Spinal cord (tissue), 10 donors: ENCODE data around the gene LGALS7. TPM values are rescaled to one million over a fixed set of nuclear protein-coding genes. Genes with fewer than 3 reads are reported as not detected.

Source experiments
- DNase-seq, 6 donors: peaks; one replicate each; pipeline versions ENCODE4 v3.0.0 to v3.0.0-alpha.2; 2013 to 2015; ENCODE audit warnings: low spot score in 6 of 6, low read depth in 4 of 6
- H3K27ac ChIP-seq: one replicate; pipeline ENCODE4 v1.5.1; 2013; ENCODE audit warnings: low read depth, low read length, control low read depth
- H3K27me3 ChIP-seq: one replicate; pipeline ENCODE4 v1.6.1; 2013; ENCODE audit warnings: low read length; ENCODE audit not compliant: control insufficient read depth, insufficient read depth
- H3K36me3 ChIP-seq: one replicate; pipeline ENCODE4 v1.6.1; 2013; ENCODE audit warnings: low read length; ENCODE audit not compliant: control insufficient read depth, insufficient read depth
- H3K4me1 ChIP-seq: one replicate; pipeline ENCODE4 v1.6.1; 2013; ENCODE audit warnings: low read length; ENCODE audit not compliant: control insufficient read depth, insufficient read depth
- H3K4me3 ChIP-seq: one replicate; pipeline ENCODE4 v1.5.1; 2013; ENCODE audit warnings: low read depth, low read length, control low read depth
- H3K9me3 ChIP-seq: one replicate; pipeline ENCODE4 v1.6.1; 2013; ENCODE audit warnings: low read length; ENCODE audit not compliant: control insufficient read depth, insufficient read depth
- WGBS: methylation state at CpG from one replicate; pipeline ENCODE4 v1.1.5; 2013; ENCODE audit warnings: missing lambda C conversion rate; ENCODE audit not compliant: insufficient coverage; 5-methylcytosine and 5-hydroxymethylcytosine counted together
- polyA plus RNA-seq, 2 donors: library from polyadenylated mRNA; unstranded; fragments of 120-200 nt; gene quantifications; one replicate each; pipeline ENCODE4 v1.2.1, GENCODE V29; 2013; ENCODE audit not compliant: insufficient read length in 2 of 2
- total RNA-seq, 2 donors: library from RNA; depleted of rRNA in 1 of 2; stranded (reverse); fragments of 120-200 nt in 1 of 2; fragments of >200 nt in 1 of 2; gene quantifications; one replicate each; pipeline versions ENCODE4 v1.2.3 to v1.2.4, GENCODE V29; 2013 to 2014
- donor health status: healthy.

The LGALS7 gene
- total and polyA plus RNA-seq, 4 donors: 0.72 to 1.4 TPM; not detected in 2

DNA sequence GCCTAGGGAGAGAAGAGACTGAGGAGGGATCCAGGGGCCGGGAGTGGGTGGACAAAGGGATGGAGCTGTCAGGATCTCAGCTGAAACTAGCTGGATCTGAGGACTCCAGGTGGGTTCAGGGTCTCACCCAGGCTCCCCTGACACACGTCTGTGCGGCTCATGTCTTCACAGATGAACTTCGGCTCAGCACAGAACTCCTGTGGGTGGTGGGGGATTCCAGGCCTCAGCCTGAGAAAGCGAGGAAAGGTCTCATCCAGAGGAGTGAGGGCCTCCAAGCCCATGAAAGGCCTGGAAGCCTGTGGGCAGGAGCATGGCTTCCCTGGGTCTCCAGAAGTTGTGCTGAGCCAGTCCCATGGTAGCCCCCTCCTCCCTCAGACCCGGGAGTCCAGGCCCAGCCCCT is 30.4 kb downstream of the LGALS7 start:
- no peak for DNase-seq

DNA sequence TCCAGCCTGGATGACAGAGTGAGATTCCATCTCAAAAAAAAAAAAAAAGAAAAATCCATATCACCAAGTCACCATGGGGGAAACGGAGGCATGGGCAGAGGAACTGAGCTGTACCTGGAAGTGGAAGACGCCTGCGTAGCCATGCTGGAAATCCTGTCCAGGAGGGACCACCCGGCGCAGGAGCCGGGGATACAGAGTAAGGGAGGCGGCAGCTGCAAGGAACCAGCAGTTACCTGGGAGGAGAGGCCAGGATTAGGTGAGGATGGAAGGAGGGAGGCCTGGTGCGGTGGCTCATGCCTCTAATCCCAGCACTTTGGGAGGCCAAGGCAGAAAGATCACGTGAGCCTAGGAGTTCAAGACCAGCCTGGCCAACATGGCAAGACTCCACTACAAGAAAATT is 31.0 kb downstream of the LGALS7 start:
- DNase-seq: no peak
- Histone ChIP-seq H3K4me1 (no peaks in the 10 kb centered on the region), H3K36me3 (no peaks in the 10 kb centered on the region), H3K9me3 (no peaks in the 10 kb centered on the region), H3K27ac (no peak overlapping the region), H3K27me3 (peaks cover 5% of the 10 kb centered on the region), H3K4me3 (no peak overlapping the region)
- WGBS: 95% methylated on average over 9 of the region's 9 CpGs

More for the DNA sequence above, 30.4 kb downstream of the LGALS7 start:
- no peaks in the 10 kb centered on the region for H3K27me3 ChIP-seq
- H3K4me3 ChIP-seq: no peak overlapping the region
- 74% methylated on average over 6 of the region's 6 CpGs for WGBS
- H3K4me1 ChIP-seq: no peaks in the 10 kb centered on the region
- no peak overlapping the region for H3K27ac ChIP-seq
- no peaks in the 10 kb centered on the region for H3K9me3 ChIP-seq
- no peaks in the 10 kb centered on the region for H3K36me3 ChIP-seq

DNA sequence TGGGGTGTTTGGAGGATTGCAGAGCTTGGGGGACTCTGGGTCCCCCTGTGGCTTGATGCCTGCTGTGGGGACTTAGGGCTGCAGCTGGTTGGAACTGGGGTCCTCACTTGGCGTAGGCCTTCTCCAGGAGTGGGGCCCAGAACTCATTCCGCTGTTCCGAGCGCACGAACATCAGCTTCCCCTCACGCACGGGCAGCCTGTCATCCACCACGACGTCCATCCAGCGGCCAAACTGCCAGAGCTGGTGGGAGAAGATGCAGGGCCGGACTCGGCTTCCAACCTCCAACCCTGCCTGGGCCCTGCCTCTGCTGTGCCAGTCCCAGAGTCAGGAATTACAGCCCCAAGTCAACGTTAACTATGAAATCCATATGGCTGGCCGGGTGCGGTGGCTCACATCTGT is 31.6 kb downstream of the LGALS7 start:
- DNase-seq: no peak
- WGBS: 96% methylated on average over 15 of the region's 15 CpGs
- H3K36me3 ChIP-seq: no peaks in the 10 kb centered on the region
- peaks cover 7% of the 10 kb centered on the region for H3K27me3 ChIP-seq
- H3K4me3 ChIP-seq: no peak overlapping the region
- H3K4me1 ChIP-seq: peaks cover under 1% of the 10 kb centered on the region
- no peaks in the 10 kb centered on the region for H3K9me3 ChIP-seq
- no peak overlapping the region for H3K27ac ChIP-seq

DNA sequence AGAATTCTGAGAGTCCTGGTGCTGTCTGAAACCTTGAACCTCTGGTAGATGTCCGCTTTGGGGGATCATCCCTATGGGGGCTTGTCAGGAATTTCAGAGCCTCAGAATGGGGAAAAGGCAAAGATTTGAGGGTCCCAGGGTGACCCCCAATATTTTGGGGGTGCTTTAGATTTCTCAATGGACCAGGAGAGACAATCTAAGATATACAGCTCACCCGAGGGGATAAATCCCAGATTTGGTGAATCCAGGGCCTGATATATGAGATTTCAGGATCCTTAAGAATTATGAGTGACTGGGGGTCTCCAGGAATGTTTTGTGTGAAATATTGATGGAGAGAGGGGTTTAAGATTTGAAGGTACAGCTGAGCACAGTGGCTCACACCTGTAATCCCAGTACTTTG is 32.4 kb downstream of the LGALS7 start:
- Histone ChIP-seq H3K36me3 (no peaks in the 10 kb centered on the region), H3K9me3 (no peaks in the 10 kb centered on the region), H3K27ac (no peak overlapping the region), H3K27me3 (peaks cover 12% of the 10 kb centered on the region), H3K4me1 (peaks cover 7% of the 10 kb centered on the region), H3K4me3 (no peak overlapping the region)
- DNase-seq: no peak
- WGBS: 100% methylated on average over 2 of the region's 2 CpGs

DNA sequence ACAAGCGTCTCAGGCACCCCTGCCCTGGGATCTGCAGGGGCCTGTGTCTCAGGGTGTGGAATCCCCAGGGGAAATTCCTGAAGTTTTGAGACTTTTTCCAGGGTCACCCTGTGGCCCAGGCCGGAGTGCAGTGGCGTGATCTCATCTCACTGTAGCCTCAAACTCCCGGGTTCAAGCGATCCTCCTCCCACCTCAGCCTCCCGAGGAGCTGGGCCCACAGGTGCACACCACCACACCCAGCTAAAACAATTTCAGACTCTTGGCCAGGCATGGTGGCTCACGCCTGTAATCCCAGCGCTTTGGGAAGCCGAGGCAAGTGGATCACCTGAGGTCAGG is 33.1 kb downstream of the LGALS7 start:
- 91% methylated on average over 6 of the region's 9 CpGs for WGBS
- Histone ChIP-seq H3K4me3 (no peak overlapping the region), H3K27ac (no peak overlapping the region), H3K36me3 (no peaks in the 10 kb centered on the region), H3K4me1 (peaks cover 9% of the 10 kb centered on the region), H3K9me3 (no peaks in the 10 kb centered on the region), H3K27me3 (peaks cover 13% of the 10 kb centered on the region)
- DNase-seq: no peak

DNA sequence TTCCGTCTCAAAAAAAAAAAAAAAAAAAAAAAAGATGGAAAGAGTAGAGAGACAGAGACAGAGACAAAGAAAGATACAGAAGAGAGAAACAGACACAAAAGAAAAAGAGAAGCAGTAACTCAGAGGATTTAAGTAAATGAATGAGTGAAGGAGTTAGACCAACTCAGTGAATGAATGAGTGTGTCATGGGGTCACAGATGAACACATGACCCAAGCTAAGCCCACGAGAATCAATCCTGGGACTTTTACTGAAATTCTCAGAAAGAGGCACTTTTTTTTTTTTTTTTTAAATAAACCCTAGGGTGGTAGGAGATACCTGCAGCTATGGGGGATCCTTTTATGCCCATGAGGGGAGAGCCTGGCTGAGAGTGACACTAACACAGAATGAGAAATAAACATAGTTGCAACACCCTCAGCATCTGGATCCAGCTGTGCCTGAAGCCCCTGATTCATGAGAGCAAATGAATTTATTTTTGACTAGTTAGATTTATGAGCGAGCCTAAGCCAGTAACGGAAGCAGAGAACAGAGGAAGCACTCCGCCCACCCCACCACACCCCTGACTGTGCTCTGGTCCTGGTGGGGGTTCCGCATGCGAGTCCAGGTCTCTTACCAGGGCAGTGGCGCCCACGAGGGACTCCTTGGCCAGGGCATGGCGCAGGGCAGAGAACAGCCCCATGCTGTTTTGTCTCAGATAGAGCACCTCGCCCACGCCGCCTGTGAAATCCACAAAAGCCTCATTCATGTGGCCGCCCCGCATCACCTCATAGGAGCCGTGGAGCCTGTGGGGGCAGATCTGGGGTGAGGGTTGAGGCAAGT is 33.7 kb downstream of the LGALS7 start:
- Histone ChIP-seq H3K27ac (no peak overlapping the region), H3K36me3 (no peaks in the 10 kb centered on the region)

DNA sequence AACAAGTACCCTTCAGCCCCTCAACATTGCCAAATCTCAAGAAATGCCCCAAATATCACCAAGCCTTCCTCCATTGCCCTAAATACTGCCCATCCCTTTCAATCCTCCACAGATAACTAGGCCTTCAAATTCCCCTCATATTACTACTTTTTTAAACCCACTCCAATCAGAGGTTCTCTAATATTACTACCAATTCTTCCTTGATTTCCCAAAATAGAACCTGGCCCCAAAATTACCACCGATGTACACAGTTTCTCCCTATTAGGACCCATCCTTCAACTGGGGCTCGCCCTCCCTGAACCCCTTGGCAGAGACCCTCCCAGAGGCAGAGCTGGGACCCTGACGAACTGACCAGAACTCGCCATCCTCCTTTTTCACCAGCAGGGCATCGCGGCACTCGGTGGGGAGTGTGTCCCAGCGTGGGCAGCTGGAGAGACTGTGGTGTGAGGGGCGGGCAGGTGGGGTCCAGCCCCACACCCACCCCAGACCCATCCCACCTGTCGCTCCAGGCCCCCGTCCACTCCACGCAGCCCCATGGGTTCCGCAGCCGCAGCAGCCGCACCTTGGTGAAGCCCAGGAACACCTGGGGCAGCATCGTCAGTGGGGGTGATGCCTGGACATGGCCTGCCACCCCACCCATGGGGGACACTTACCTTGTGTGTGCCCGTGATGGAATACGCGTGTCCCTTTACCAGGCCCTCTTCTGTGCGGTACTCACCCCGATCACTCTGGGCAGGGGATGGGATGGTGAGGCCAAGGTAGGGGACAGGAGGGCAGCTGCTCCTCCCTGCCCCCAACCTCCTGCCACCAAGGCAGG is 35.2 kb downstream of the LGALS7 start:
- H3K4me3 ChIP-seq: no peak overlapping the region
- peaks cover 18% of the 10 kb centered on the region for H3K4me1 ChIP-seq
- H3K27ac ChIP-seq: no peak overlapping the region
- 92% methylated on average over 13 of the region's 21 CpGs for WGBS
- peaks cover 15% of the 10 kb centered on the region for H3K27me3 ChIP-seq
- no peak for DNase-seq
- no peaks in the 10 kb centered on the region for H3K9me3 ChIP-seq
- H3K36me3 ChIP-seq: no peaks in the 10 kb centered on the region

More for the DNA sequence above, 33.7 kb downstream of the LGALS7 start:
- WGBS: 83% methylated on average over 12 of the region's 16 CpGs
- Histone ChIP-seq H3K9me3 (no peaks in the 10 kb centered on the region), H3K4me1 (peaks cover 15% of the 10 kb centered on the region), H3K27me3 (peaks cover 15% of the 10 kb centered on the region), H3K4me3 (no peak overlapping the region)
- DNase-seq: no peak

DNA sequence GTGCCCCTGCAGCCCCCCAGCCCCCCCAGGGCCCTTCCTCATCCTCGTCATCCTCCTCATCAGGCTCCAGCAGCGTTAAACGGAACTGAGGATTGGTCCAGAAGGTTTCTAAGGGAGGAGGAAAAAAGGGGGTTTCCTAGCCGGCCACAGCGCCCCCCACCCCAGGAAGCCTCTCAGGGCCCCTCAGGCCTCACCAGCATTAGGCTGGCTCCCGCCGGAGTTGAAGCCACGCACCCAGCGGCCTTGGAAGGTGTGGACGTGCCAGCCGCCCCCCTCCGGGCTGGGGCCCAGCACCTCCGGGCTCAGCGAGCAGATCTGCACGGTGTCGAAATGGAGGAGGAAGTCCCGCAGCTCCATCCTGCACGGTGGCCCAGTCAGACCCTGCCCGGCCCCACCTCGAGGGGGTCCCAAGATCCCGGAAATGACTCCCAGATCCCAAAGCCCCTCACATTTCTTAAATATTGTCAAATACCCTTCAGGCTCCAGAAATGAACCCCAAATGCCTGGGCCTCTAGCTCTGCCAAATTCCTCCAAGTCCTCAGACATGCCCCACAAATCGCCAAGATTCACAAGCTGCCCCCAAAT is 35.9 kb downstream of the LGALS7 start:
- WGBS: 42% methylated on average over 18 of the region's 22 CpGs
- no peak overlapping the region for H3K27ac ChIP-seq
- peaks cover 15% of the 10 kb centered on the region for H3K27me3 ChIP-seq
- H3K36me3 ChIP-seq: peaks cover 3% of the 10 kb centered on the region
- peak in 1 of 6 donors; percentile 0 for DNase-seq
- peaks cover 18% of the 10 kb centered on the region for H3K4me1 ChIP-seq
- no peak overlapping the region for H3K4me3 ChIP-seq
- no peaks in the 10 kb centered on the region for H3K9me3 ChIP-seq

DNA sequence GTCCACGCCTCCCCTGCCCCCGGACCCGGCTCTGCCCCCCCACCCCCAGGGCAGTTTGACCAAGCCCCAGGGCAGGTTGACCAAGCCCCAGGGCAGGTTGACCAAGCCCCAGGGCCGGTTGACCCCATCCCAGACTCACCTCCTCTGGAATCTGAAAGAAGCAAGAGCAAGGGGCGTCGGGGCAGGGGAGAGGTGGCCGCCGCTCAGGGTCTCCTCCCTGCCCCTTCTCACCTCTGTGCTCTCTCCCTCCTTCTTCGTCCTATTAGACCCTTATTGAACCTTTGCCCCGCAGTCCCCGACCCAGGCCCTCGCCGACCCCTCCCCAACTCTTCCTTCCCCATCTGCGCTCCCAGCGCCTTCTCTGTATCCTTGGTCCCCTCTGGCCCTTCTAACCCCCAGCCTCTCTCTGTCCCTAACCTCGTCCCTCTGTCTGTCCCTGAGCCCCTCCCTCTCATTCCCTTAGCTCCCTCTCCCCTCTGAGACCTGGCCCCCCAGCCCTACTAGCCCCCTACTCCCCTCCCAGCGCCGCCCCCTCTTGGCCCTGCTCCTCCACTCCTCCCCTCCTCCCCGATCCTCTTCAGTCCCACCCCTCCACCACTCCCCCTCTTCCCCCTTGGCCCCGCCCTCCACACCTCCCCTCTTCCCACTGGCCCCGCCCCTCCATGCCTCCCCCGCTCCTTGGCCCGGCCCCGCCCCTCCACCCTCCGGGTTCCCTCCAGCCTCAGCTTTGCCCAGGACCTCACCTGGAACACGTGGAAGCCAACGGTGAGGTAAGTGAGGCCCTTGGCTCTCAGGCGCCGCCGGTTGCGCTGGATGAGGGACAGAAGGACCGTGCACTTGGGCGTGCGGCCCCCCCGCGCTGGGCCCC is 36.7 kb downstream of the LGALS7 start:
- peaks cover 18% of the 10 kb centered on the region for H3K4me1 ChIP-seq
- 3% methylated on average over 20 of the region's 36 CpGs for WGBS
- H3K27ac ChIP-seq: no peak overlapping the region
- H3K4me3 ChIP-seq: no peak overlapping the region
- DNase-seq: peak in 1 of 6 donors; percentile 15
- H3K27me3 ChIP-seq: peaks cover 15% of the 10 kb centered on the region
- peaks cover 9% of the 10 kb centered on the region for H3K36me3 ChIP-seq
- H3K9me3 ChIP-seq: no peaks in the 10 kb centered on the region
